NCI-H774 (cell line): ENCODE measurements around the gene MLLT3.

ENCODE experiments used
- DNase-seq: peaks from one replicate; lab custom pipeline; 2025; lab: John Stamatoyannopoulos, UW

The MLLT3 gene

DNA sequence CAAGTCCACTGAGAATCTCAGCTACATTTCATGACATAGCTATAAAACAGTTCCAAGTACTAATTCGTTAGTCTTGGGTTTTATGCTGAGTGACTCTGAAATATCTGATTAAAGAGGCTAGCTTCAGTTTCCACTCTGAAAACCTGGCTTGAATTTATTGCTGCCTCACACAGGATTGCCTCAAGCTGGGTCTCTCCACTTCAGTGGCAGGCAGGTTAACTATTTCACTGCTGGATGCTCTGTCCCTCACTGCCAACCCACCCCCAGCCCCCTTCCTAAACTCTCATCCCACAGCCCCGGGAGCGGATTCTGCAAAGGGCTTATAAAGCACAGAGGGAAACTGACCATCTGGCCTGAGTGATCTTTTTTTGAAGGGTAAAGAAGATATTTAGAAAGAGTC, 318.3 kb downstream of the MLLT3 start:
- DNase-seq = no peak

DNA sequence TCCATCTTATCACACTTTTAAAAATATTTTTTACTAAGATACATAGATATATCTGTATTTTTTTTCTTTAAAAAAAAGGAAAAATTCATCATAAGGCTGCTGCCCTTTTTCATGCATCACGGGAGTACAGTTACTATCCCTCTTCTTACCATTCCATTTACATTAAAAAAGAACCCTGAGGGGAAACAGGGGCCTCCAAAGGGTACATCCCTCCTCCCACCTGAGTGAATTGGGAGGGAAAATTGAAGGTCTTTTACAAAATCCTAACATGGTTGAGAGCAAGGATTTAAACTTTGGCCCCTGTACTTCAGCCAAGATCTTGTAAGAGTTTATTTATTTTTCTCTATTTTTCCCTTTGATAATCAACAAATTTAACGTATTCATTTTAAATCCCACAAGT, 319.2 kb downstream of the MLLT3 start:
- DNase-seq = no peak

DNA sequence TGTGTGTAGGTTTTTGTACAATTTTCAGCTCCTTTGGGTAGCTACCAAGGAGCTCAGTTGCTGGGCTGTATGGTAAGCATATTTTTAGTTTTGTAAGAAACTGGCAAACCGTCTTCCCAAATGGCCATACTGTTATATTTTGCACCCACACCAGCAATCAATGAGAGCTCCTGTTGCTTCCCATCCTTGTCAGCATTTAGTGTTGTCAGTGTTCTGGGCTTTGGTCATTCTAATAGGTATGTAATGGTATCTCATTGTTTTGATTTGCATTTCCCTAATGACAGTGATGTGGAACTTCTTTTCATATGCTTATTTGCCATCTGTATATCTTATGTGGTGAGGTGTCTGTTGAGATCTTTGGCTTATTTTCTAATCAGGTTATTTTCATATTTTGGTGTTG, 320.1 kb downstream of the MLLT3 start:
- no peak for DNase-seq

DNA sequence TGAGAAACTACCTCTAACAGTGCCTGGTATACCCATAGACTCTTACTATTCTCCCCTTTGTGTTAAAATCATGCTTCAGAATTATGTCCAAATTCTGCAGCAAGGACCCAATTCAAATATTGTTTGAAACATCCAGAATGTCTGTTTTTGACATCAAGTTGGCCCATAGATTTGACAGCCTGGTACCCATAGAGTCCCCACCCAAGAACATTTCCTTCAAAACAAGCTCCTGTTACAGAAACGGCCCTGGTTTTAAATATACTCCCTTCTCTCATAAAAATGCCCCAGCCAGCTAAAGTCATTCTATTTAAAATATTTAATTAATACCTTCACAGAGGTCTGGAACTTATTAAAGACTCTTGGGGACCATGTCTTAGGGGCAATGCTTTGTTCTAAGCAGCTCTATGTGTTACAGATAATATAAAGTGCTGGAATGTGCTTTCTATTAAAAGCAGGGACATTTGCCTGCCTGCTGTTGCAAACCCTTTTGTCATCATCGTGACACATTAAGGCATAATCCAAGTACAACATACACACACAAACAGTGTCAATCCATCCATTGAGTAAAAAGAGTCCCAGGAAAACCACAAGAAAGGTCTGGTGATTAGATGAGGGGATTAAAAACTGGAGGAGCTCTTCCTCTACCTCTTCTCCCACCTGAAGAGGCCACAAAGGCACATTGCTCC, 321.7 kb downstream of the MLLT3 start:
- no peak for DNase-seq

DNA sequence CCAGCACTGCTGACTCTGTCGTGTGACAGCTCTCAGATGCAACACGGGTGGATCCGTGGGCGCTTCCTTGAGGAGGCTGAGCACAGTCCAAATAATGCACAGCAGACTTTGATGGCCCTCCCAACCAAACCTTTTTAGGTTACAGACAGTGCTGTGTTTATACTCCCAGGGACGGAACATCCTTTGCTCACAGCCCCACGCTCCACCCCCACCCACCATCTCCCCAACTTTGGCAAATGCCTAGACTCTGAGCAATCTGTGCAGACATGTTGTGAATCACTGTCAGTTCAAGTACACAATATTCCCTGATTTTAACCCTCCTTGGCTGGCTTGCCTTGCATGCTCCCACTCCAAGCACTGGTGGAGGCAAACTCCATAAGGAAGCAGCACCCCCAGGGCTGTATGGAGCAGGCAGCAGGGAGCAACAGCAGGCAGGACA, 324.6 kb downstream of the MLLT3 start:
- DNase-seq = no peak

DNA sequence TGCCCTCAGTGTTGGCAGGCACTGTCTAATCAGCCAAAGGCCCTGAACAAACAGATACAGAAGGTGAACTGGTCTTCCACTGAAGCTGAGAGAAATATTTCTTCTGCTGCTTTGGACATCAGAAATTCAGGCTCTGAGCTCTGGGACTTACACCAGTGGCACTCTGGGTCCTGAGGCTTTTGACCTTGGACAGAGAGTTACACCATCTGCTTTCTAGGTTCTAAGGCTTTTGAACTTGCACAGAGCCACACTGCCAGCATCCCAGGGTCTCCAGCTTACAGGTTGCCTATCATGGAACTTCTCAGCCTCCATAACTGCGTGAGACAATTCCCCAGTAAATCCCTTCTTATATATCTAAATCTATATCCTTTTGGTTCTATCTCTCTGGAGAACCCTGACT, 326.7 kb downstream of the MLLT3 start:
- DNase-seq = no peak

DNA sequence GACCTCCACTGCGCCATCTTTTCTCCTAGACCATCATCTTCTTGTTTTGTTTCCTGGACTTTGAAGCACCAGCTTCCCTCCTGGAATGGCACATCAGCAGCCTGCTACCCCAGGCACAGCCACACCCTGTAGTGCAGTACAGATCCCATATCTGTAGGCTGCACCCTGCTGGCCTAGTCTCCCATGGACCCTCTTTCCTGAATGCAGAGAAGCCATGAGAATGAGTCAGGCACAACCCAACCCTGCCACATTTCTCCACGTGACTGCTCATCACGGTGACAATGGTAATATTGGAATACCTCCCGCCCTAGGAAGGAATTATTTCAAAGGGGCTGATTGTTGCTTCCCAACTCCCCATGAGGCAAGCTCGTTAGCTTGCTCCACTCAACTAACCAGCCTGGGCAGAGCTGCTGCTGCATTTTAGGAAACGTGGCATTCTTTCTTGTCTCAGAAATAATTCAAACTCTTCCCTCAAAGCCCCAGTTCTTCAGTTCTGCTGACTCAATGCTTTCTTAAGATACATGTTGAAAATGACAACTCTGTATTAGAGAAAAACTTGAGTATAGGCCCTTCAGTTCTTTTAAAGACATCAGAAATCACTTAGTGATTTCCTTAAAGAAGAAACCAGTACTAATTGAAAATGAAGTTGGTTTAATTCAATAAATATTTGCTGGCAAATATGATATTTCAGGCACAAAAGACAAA, 328.1 kb downstream of the MLLT3 start:
- no peak for DNase-seq

DNA sequence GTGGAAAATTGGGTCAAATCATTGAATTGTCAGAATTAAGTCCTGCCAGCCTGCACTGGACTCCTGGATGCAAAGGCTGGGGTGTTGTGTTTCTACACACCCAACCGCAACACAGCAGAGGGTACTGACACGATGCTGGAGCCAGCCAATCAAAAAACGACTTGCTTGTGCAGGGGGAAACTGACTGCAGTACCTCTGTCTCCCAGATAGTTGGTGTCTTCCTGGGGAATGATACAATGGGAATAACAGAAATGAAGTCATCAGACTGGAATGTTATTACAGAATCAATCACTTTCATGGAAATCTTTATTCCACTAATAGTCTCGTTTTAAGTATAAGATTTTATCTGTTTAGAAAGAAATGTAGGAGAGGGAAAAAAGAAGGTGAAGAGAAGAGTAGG, 330.3 kb downstream of the MLLT3 start:
- no peak for DNase-seq
